OCI-LY1 (cell line): Measurements from ENCODE around the gene GAP43.

Source experiments
- H2AFZ ChIP-seq: fragments of 200-600 bp; sonication (generic), shearing (Covaris generic); 2 replicates; pipeline ENCODE4 v1.6.0; 2014; ENCODE audit warnings: antibody characterized with exemption, mild to moderate bottlenecking, low read length
- H3F3A ChIP-seq: fragments of 200-600 bp; sonication (generic), shearing (Covaris generic); 2 replicates; pipeline ENCODE4 v1.6.0; 2014; ENCODE audit warnings: mild to moderate bottlenecking, antibody characterized with exemption, low read length, moderate library complexity; ENCODE audit not compliant: insufficient read depth
- H3K27ac ChIP-seq: fragments of 200-600 bp; sonication (generic); 2 replicates; pipeline ENCODE4 v1.5.1; 2014; ENCODE audit warnings: low read length, mixed run types, mild to moderate bottlenecking, low read depth; ENCODE audit not compliant: poor library complexity, severe bottlenecking
- H3K27me3 ChIP-seq: fragments of 200-600 bp; sonication (generic); 2 replicates; pipeline ENCODE4 v1.6.0; 2014; ENCODE audit warnings: antibody characterized with exemption, mild to moderate bottlenecking, low read length, moderate library complexity; ENCODE audit not compliant: insufficient read depth
- H3K36me3 ChIP-seq: fragments of 200-600 bp; sonication (generic); 2 replicates; pipeline ENCODE4 v1.6.1; 2014; ENCODE audit warnings: mild to moderate bottlenecking, antibody characterized with exemption, low read length, moderate library complexity, mixed read lengths; ENCODE audit not compliant: insufficient read depth
- H3K4me1 ChIP-seq: fragments of 200-600 bp; sonication (generic); 2 replicates; pipeline ENCODE4 v1.5.1; 2014; ENCODE audit warnings: mild to moderate bottlenecking, low read length, moderate library complexity; ENCODE audit not compliant: insufficient read depth, severe bottlenecking
- H3K4me2 ChIP-seq: fragments of 200-600 bp; sonication (generic), shearing (Covaris generic); 2 replicates; pipeline ENCODE4 v1.6.1; 2014; ENCODE audit warnings: low read length
- H3K4me3 ChIP-seq: fragments of 200-600 bp; sonication (generic); 2 replicates; pipeline ENCODE4 v1.5.1; 2014; ENCODE audit warnings: low read length, low read depth, mild to moderate bottlenecking, mixed read lengths; ENCODE audit not compliant: poor library complexity, severe bottlenecking
- H3K79me2 ChIP-seq: fragments of 200-600 bp; shearing (Covaris generic); 2 replicates; pipeline ENCODE4 v1.6.1; 2016; ENCODE audit warnings: mixed run types, low read length, mixed read lengths; ENCODE audit not compliant: insufficient read depth
- H3K9ac ChIP-seq: fragments of 200-600 bp; sonication (generic), shearing (Covaris generic); 2 replicates; pipeline ENCODE4 v1.6.1; 2014; ENCODE audit warnings: mild to moderate bottlenecking, low read length, mixed read lengths
- H3K9me2 ChIP-seq: fragments of 200-600 bp; sonication (generic), shearing (Covaris generic); 2 replicates; pipeline ENCODE4 v1.6.1; 2014; ENCODE audit warnings: low read depth, mild to moderate bottlenecking, low read length, mixed read lengths
- H3K9me3 ChIP-seq: fragments of 200-600 bp; shearing (Covaris generic); 2 replicates; pipeline ENCODE4 v1.6.1; 2014; ENCODE audit warnings: low read length, mixed read lengths
- H4K20me1 ChIP-seq: fragments of 200-600 bp; sonication (generic), shearing (Covaris generic); 2 replicates; pipeline ENCODE4 v1.6.0; 2016; ENCODE audit warnings: mild to moderate bottlenecking, low read length; ENCODE audit not compliant: insufficient read depth
- CTCF ChIP-seq: fragments of 200-600 bp; sonication (generic), shearing (Covaris generic); IDR thresholded peaks from 2 replicates; pipeline ENCODE4 v1.5.1; 2017; ENCODE audit warnings: mild to moderate bottlenecking, antibody characterized with exemption, low read length, moderate library complexity, mixed read lengths
- EZH2 ChIP-seq: fragments of 200-600 bp; sonication (generic), shearing (Covaris generic); IDR thresholded peaks from 2 replicates; pipeline ENCODE4 v1.8.0; 2017; ENCODE audit warnings: borderline replicate concordance, mixed run types, mild to moderate bottlenecking, antibody characterized with exemption, low read length, moderate library complexity, mixed read lengths

Gene GAP43

GRCh38 chr3:115758076-115758763 is 134.9 kb downstream of the GAP43 start:
- H3K9ac ChIP-seq: no peak overlapping the region
- no peaks in the 10 kb centered on the region for H3F3A ChIP-seq
- no peak overlapping the region for H3K4me2 ChIP-seq
- no peaks in the 10 kb centered on the region for H3K9me3 ChIP-seq
- H3K36me3 ChIP-seq: no peaks in the 10 kb centered on the region
- H3K79me2 ChIP-seq: no peaks in the 10 kb centered on the region
- no peaks in the 10 kb centered on the region for H4K20me1 ChIP-seq
- TF ChIP-seq EZH2 (no peak), CTCF (no peak)
- H3K4me1 ChIP-seq: no peaks in the 10 kb centered on the region
- H3K4me3 ChIP-seq: no peak overlapping the region
- no peaks in the 10 kb centered on the region for H3K9me2 ChIP-seq
- no peak overlapping the region for H3K27ac ChIP-seq
- H3K27me3 ChIP-seq: no peaks in the 10 kb centered on the region
- H2AFZ ChIP-seq: no peak overlapping the region

GRCh38 chr3:115760716-115761115 is 137.4 kb downstream of the GAP43 start:
- Histone ChIP-seq H3K4me2 (no peak overlapping the region), H3K27ac (no peak overlapping the region), H3K27me3 (no peaks in the 10 kb centered on the region), H3K36me3 (no peaks in the 10 kb centered on the region), H3K9me3 (no peaks in the 10 kb centered on the region), H3K4me1 (no peaks in the 10 kb centered on the region), H3K4me3 (no peak overlapping the region), H3F3A (no peaks in the 10 kb centered on the region), H2AFZ (no peak overlapping the region), H4K20me1 (no peaks in the 10 kb centered on the region), H3K9ac (no peak overlapping the region), H3K79me2 (no peaks in the 10 kb centered on the region), H3K9me2 (no peaks in the 10 kb centered on the region)
- TF ChIP-seq CTCF (no peak), EZH2 (no peak)

GRCh38 chr3:115761927-115762305 is 138.6 kb downstream of the GAP43 start:
- Histone ChIP-seq H3K4me3 (no peak overlapping the region), H3K9ac (no peak overlapping the region), H3K4me2 (no peak overlapping the region), H3K27me3 (no peaks in the 10 kb centered on the region), H3F3A (no peaks in the 10 kb centered on the region), H3K27ac (no peak overlapping the region), H3K36me3 (no peaks in the 10 kb centered on the region), H3K9me2 (no peaks in the 10 kb centered on the region), H3K79me2 (no peaks in the 10 kb centered on the region), H3K4me1 (no peaks in the 10 kb centered on the region), H2AFZ (no peak overlapping the region), H3K9me3 (no peaks in the 10 kb centered on the region), H4K20me1 (no peaks in the 10 kb centered on the region)
- TF ChIP-seq CTCF (no peak), EZH2 (no peak)
